ENCODE results near the gene CHID1.

Gene CHID1

DNA sequence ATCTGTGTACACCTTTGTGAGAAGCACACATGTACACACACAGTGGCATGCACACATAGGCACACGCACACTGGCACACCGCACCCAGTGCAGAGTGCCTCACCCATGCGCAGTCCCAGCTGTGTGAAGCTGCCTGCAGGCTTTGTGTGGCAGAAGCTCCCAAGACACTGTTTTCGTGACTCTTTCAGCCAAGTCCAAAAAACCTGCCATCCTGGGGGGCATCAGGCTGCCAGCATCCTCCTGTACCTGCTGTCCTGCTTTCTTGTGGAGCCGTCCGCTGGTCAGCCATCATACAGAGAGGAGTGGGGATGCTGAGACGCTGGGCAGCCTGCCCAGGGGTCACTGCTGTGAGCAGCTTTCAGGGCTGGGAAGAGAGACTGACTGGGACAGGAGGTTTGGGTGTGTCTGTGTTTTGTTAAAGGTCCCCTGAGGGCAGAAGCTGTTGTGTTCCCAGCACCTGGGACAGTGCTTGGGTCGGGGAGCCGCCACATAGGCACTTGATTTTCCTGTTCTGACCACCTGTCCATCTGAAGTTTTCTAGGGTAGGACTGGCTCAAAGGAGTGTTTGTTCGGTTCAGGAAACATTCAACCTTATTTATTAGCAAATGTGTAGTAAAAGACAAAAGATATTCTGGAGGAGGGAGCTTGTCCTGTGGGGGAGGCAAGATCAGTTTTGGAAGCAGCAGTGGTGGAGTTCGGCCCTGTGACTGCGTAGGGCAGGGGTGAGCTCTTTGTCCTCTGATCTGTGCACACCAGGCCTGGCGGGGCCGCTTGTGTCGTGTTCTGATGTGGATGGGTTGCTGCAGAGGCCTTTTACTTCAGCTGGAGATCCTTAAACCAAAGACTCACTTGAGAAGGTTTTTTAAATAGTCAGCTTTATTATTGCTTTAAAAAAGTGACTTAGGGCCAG, 44.8 kb upstream of the CHID1 start:
- TF ChIP-seq, protein P1, sequence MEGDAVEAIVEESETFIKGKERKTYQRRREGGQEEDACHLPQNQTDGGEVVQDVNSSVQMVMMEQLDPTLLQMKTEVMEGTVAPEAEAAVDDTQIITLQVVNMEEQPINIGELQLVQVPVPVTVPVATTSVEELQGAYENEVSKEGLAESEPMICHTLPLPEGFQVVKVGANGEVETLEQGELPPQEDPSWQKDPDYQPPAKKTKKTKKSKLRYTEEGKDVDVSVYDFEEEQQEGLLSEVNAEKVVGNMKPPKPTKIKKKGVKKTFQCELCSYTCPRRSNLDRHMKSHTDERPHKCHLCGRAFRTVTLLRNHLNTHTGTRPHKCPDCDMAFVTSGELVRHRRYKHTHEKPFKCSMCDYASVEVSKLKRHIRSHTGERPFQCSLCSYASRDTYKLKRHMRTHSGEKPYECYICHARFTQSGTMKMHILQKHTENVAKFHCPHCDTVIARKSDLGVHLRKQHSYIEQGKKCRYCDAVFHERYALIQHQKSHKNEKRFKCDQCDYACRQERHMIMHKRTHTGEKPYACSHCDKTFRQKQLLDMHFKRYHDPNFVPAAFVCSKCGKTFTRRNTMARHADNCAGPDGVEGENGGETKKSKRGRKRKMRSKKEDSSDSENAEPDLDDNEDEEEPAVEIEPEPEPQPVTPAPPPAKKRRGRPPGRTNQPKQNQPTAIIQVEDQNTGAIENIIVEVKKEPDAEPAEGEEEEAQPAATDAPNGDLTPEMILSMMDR (IDR thresholded peaks at IDR 0.05; ENCODE audit: low read depth, low read length), result no peak
- Histone ChIP-seq H3K27ac (no peak overlapping the region), H3K27me3 (ENCODE audit: insufficient read depth, low read depth, severe bottlenecking) (no peaks in the 10 kb centered on the region), H3K36me3 (peaks cover 18% of the 10 kb centered on the region), H3K9me3 (ENCODE audit: severe bottlenecking) (no peaks in the 10 kb centered on the region), H3K4me3 (ENCODE audit: low read depth, low read length) (no peak overlapping the region)
- no peak for DNase-seq

DNA sequence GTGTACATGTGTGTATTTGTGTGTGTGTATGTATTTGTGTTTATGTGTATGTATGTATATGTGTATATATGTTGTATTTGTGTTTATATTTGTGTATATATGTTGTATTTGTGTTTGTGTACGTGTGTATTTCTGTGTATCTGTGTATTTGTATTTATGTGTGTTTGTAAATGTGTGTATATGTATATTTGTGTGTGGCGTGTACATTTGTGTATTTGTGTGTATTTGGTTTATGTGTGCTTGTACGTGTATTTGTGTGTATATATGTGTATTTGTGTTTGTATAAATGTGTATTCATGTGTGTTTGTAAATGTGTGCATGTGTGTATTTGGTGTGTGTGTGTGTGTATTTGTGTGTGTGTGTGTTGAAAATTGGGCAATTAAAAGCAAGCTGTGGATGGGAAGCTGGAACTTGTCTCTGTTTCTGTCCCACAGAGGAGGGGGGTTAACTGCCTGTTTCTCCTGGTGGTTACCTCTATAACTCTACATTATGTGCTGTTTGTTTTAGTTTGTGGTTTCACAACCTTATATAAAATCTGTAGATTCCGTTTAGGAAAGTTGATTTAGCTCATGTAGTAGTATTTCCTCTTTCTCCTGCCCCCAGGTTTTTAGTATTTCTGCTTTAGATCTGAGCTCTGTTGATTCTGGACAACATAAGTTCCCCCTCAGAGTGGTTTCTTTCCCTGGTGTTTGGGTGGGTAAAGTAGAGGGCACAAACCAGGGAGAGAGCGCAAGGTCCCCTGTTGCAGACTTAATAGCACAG, 44.0 kb upstream of the CHID1 start:
- Histone ChIP-seq H3K4me3 (ENCODE audit: low read depth, low read length) (no peak overlapping the region), H3K36me3 (peaks cover 13% of the 10 kb centered on the region), H3K27me3 (ENCODE audit: insufficient read depth, low read depth, severe bottlenecking) (no peaks in the 10 kb centered on the region), H3K9me3 (ENCODE audit: severe bottlenecking) (no peaks in the 10 kb centered on the region), H3K27ac (no peak overlapping the region)
- TF ChIP-seq, protein P1 (IDR thresholded peaks at IDR 0.05; ENCODE audit: low read depth, low read length), result no peak
- DNase-seq, result no peak

DNA sequence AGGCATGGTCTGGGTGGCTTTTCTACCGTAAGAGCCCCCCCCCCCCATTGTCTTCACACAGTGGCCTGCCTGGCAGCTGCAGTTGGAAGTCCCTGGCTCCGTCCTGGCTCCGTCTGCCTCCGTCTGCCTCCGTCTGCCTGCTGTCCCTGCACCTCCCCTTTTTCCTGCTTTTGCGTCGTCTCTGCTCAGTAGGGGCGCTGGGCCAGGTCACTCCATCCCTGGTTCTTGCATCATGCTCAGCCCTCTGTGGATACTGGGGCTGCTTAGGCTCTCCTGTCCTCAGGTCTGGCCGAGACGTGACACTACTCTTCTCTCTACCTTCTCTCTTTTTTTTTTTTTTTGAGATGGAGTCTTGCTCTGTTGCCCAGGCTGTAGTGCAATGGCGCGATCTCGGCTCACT, 42.9 kb upstream of the CHID1 start:
- H3K9me3 ChIP-seq (ENCODE audit: severe bottlenecking), result no peaks in the 10 kb centered on the region
- TF ChIP-seq, protein P1 (IDR thresholded peaks at IDR 0.05; ENCODE audit: low read depth, low read length), result no peak
- H3K27me3 ChIP-seq (ENCODE audit: insufficient read depth, low read depth, severe bottlenecking), result no peaks in the 10 kb centered on the region
- DNase-seq, result no peak
- no peak overlapping the region for H3K4me3 ChIP-seq (ENCODE audit: low read depth, low read length)
- no peak overlapping the region for H3K27ac ChIP-seq
- peaks cover 15% of the 10 kb centered on the region for H3K36me3 ChIP-seq

DNA sequence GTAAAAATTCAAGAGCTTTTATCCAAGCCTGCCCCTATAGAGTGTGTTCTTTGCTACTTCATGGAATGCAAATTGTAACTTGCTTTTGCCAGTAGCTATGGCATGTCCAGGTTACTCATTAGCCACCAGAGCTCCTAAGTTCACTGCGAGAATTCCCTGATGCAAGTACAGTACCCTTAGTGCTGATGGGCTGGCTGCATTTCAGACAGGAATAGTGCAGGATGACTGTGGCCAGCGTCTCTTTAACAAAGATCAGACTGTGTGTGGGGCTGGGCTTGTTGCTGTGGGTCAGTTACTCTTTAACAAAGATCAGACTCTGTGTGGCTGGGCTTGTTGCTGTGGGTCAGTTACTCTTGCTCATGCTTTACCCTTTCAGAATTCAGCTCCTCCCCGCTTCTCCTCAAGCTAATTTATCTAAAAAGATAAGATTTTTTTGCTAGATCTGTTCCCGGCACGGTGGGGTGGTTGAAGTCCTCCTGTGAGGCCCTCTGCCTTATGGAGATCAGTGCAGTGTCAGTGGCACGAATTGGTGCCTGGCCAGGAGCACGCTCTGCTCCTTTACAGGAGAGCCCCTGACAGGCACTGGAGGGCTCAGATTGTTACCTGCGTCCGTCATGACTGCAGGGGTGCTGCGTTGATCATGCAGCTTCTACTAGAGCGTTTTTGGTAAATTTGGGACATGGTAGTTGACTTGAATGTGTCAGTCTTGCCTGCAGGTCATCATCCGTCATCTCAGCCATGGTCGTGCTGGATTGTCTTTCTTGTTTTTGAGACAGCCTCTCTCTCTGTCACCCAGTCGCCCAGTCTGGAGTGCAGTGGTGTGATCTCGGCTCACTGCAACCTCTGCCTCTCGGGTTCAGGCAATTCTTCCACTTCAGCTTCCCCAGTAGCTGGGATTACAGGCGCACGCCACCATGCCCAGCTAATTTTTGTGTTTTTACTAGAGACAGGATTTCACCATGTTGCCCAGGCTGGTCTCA, 42.1 kb upstream of the CHID1 start:
- TF ChIP-seq, protein P1 (IDR thresholded peaks at IDR 0.05; ENCODE audit: low read depth, low read length), result no peak
- no peaks in the 10 kb centered on the region for H3K27me3 ChIP-seq (ENCODE audit: insufficient read depth, low read depth, severe bottlenecking)
- no peak overlapping the region for H3K27ac ChIP-seq
- no peak overlapping the region for H3K4me3 ChIP-seq (ENCODE audit: low read depth, low read length)
- H3K36me3 ChIP-seq, result peaks cover 16% of the 10 kb centered on the region
- no peaks in the 10 kb centered on the region for H3K9me3 ChIP-seq (ENCODE audit: severe bottlenecking)
- no peak for DNase-seq

DNA sequence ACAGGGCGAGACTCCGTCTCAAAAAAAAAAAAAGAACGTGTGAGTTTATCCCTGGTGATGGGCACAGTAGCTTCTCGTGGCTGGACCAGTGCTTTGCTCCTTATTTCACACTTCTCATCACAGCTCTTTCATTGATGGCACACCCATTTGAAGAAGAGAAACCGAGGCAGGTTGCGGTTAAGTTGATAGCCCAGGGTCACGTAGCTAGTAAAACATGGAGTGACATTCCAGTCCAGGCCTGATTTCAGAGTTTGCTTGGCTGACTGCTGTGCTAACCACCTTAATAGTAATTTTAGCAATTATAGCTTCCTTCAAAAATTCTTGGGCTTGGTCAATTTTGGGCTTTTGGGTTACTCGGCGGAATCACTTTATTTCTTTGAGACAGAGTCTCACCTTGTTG, 40.9 kb upstream of the CHID1 start:
- TF ChIP-seq, protein P1 (IDR thresholded peaks at IDR 0.05; ENCODE audit: low read depth, low read length), result no peak
- Histone ChIP-seq H3K27ac (no peak overlapping the region), H3K27me3 (ENCODE audit: insufficient read depth, low read depth, severe bottlenecking) (no peaks in the 10 kb centered on the region), H3K36me3 (peaks cover 21% of the 10 kb centered on the region), H3K9me3 (ENCODE audit: severe bottlenecking) (no peaks in the 10 kb centered on the region), H3K4me3 (ENCODE audit: low read depth, low read length) (no peak overlapping the region)
- no peak for DNase-seq

All from WERI-Rb-1 (cell line).